Lung (tissue), 12 donors: ENCODE results near the gene IQCM. TPM values are rescaled to one million over a fixed set of nuclear protein-coding genes. Genes with fewer than 3 reads are reported as not detected.

Experiments
- ATAC-seq: fragments of 200-7000 bp; cut with Tn5 transposase; one replicate; pipeline ENCODE4 v1.9.1; 2020; ENCODE audit warnings: moderate number of reproducible peaks; ENCODE audit not compliant: insufficient read depth, low FRiP score
- DNase-seq, 3 donors: peaks; one replicate each; pipeline ENCODE4 v3.0.0-alpha.2; 2013 to 2017
- H3K27ac ChIP-seq, 2 donors: one replicate each; pipeline ENCODE4 v1.5.1; 2013; ENCODE audit warnings: mild to moderate bottlenecking in 2 of 2, moderate library complexity in 2 of 2, control low read depth in 1 of 2, inconsistent platforms in 1 of 2, low read depth in 1 of 2, low read length in 1 of 2
- H3K27me3 ChIP-seq, 3 donors: one replicate each; pipeline ENCODE4 v1.5.1; 2013; ENCODE audit warnings: low read length in 2 of 3; ENCODE audit not compliant: control insufficient read depth in 3 of 3, insufficient read depth in 3 of 3
- H3K36me3 ChIP-seq, 4 donors: one replicate each; pipeline ENCODE4 v1.5.1; 2013; ENCODE audit warnings: low read length in 4 of 4, mild to moderate bottlenecking in 1 of 4, moderate library complexity in 1 of 4; ENCODE audit not compliant: control insufficient read depth in 4 of 4, insufficient read depth in 4 of 4
- H3K4me1 ChIP-seq, 5 donors: one replicate each; pipeline ENCODE4 v1.5.1; 2013; ENCODE audit warnings: low read length in 5 of 5, mild to moderate bottlenecking in 2 of 5, moderate library complexity in 1 of 5; ENCODE audit not compliant: control insufficient read depth in 5 of 5, insufficient read depth in 5 of 5
- H3K4me3 ChIP-seq: one replicate; pipeline ENCODE4 v1.5.1; 2013; ENCODE audit warnings: mild to moderate bottlenecking, control low read depth, moderate library complexity
- H3K9ac ChIP-seq, 2 donors: one replicate each; pipeline ENCODE4 v1.5.1; 2013; ENCODE audit warnings: low read length in 2 of 2, control low read depth in 1 of 2; ENCODE audit not compliant: insufficient read depth in 1 of 2
- H3K9me3 ChIP-seq, 4 donors: one replicate each; pipeline ENCODE4 v1.5.1; 2013; ENCODE audit warnings: low read length in 3 of 4, mild to moderate bottlenecking in 1 of 4, moderate library complexity in 1 of 4; ENCODE audit not compliant: control insufficient read depth in 4 of 4, insufficient read depth in 3 of 4
- WGBS, 2 donors: extraction: QIAGEN DNeasy Blood & Tissue Kit; methylation state at CpG; one replicate each; pipeline ENCODE4 v1.1.7; 2013; 5-methylcytosine and 5-hydroxymethylcytosine counted together
- polyA plus RNA-seq, 2 donors: library from polyadenylated mRNA; stranded (reverse); fragments of 200-250 nt; gene quantifications; one replicate each; pipeline ENCODE4 v1.2.1, GENCODE V29; 2013
- total RNA-seq, 2 donors: library from RNA; depleted of rRNA in 1 of 2; stranded (reverse); fragments of >200 nt in 1 of 2; gene quantifications; one replicate each; pipeline ENCODE4 v1.2.1, GENCODE V29; 2014 to 2021
- TF ChIP-seq, protein P1 (sequence below): IDR thresholded peaks from 2 replicates; pipeline ENCODE4 v1.5.1; 2012; ENCODE audit warnings: mild to moderate bottlenecking; ENCODE audit errors: control extremely low read depth, extremely low read depth
- donor health status: control.
- donor health status: control.
- donor health status: Bipolar disorder and iron deficiency.
- donor health status: healthy.
- donor health status: DM: yes; HTN: yes; CAD: no.

Gene IQCM
- total and polyA plus RNA-seq, 4 donors: not detected

DNA sequence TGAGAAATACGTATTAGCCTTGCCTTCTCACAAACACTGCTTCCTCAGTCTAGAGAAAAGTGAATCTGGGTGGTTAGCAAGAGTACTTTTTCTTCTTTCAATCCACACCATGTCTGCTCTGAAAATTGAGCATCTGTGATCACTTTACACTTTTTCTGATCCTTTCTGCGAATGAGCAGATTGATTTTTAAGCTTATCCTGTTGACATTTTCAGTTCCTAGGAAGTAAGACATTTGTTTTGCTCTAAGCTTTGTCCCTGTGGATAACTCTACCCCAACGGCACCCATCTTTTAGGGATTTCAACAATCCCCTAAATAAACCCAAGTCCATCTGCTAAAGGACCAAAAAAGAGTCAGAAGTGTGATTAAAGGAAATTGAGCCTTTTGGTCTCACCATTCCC is 487.5 kb downstream of the IQCM start:
- Histone ChIP-seq H3K9ac (no peak overlapping the region), H3K36me3 (no peaks in the 10 kb centered on the region), H3K4me3 (no peak overlapping the region), H3K9me3 (no peaks in the 10 kb centered on the region), H3K27me3 (no peaks in the 10 kb centered on the region), H3K27ac (no peak overlapping the region), H3K4me1 (no peaks in the 10 kb centered on the region)
- TF ChIP-seq, protein P1, sequence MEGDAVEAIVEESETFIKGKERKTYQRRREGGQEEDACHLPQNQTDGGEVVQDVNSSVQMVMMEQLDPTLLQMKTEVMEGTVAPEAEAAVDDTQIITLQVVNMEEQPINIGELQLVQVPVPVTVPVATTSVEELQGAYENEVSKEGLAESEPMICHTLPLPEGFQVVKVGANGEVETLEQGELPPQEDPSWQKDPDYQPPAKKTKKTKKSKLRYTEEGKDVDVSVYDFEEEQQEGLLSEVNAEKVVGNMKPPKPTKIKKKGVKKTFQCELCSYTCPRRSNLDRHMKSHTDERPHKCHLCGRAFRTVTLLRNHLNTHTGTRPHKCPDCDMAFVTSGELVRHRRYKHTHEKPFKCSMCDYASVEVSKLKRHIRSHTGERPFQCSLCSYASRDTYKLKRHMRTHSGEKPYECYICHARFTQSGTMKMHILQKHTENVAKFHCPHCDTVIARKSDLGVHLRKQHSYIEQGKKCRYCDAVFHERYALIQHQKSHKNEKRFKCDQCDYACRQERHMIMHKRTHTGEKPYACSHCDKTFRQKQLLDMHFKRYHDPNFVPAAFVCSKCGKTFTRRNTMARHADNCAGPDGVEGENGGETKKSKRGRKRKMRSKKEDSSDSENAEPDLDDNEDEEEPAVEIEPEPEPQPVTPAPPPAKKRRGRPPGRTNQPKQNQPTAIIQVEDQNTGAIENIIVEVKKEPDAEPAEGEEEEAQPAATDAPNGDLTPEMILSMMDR: no peak
- WGBS, 2 donors: 62 to 81% methylated on average over 3 of the region's 3 CpGs
- DNase-seq (no peak), ATAC-seq (no peak)

DNA sequence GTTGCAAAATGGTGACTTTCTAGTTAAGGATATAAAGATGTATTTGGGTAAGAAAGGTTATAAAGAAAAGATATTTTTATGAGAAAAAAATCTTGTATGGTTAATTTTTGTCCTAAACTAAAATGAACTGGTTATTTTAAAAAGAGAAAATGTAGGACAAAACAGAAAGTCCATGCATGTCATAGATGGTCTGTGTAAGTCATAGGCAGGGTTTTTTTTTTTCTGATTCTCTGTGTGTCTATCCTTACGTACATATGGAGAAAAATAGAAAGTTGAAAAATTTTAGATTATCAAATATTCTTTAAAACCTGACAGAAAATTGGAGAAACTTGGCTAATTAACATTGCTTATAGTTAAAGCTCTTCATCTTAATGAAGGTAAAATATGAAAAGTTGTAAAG is 493.4 kb downstream of the IQCM start:
- Histone ChIP-seq H3K36me3 (no peaks in the 10 kb centered on the region), H3K27ac (no peak overlapping the region), H3K9ac (no peak overlapping the region), H3K4me3 (no peak overlapping the region), H3K27me3 (no peaks in the 10 kb centered on the region), H3K4me1 (no peaks in the 10 kb centered on the region), H3K9me3 (peaks cover 0 to 6% (median 2%) of the 10 kb centered on the region in 4 donors)
- TF ChIP-seq, protein P1: no peak
- no peak for ATAC-seq
- DNase-seq: no peak
- 77 to 82% methylated on average over 1 of the region's 1 CpG for WGBS, 2 donors

DNA sequence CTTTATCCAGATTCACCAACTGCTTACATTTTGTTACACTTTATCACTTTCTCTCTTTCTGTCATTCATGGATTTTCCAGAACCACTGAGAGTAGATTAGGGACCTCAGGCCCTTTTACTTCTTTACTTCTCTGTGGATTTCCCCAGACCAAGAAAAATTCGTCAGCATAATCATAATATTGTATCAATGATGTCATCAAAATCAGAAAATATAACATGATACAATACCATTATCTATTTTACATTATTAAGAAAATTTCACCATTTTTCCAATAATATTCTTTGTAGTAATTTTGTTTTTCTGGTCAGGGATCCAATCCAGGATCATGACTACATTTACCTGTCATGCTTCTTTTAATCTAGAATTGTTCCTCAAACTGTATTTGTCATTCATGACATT is 494.2 kb downstream of the IQCM start:
- TF ChIP-seq, protein P1: no peak
- H3K27ac ChIP-seq: no peak overlapping the region
- ATAC-seq (no peak), DNase-seq (no peak)
- no peaks in the 10 kb centered on the region for H3K36me3 ChIP-seq
- H3K4me3 ChIP-seq: no peak overlapping the region
- no peak overlapping the region for H3K9ac ChIP-seq
- no peaks in the 10 kb centered on the region for H3K27me3 ChIP-seq
- H3K9me3 ChIP-seq: peaks cover 0 to 6% (median 2%) of the 10 kb centered on the region in 4 donors
- H3K4me1 ChIP-seq: no peaks in the 10 kb centered on the region
- 53 to 63% methylated on average over 1 of the region's 1 CpG for WGBS, 2 donors

DNA sequence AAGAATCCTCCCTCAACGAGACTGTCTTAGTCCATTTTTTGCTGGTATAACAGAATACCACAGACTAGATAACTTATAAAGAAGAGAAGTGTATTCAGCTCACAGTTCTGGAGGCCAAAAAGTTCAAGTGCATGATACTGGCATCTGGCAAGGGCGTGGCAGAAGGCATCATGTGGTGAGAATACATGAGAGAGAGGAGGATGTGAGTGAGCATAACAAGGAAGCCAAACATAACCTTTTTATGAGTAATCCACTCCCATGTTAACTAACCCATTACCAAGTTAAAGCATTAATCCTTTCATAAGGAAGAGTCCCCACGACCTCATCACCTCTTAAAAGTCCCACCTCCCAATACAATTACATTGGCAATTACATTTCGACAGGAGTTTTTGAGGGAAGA is 504.6 kb downstream of the IQCM start:
- 64 to 66% methylated on average over 4 of the region's 4 CpGs for WGBS, 2 donors
- Histone ChIP-seq H3K36me3 (no peaks in the 10 kb centered on the region), H3K4me3 (no peak overlapping the region), H3K9me3 (no peaks in the 10 kb centered on the region), H3K9ac (no peak overlapping the region), H3K4me1 (no peaks in the 10 kb centered on the region), H3K27ac (no peak overlapping the region), H3K27me3 (no peaks in the 10 kb centered on the region)
- TF ChIP-seq, protein P1: no peak
- no peak for ATAC-seq
- DNase-seq: no peak
